ENCODE measurements around the gene PNPLA5. TPM values are rescaled to one million over a fixed set of nuclear protein-coding genes. Genes with fewer than 3 reads are reported as not detected.
"Not testable (repeated sequence)": the region's sequence is repeated elsewhere in the genome, so short reads cannot be mapped to it uniquely, and the experiment has no call there.

PNPLA5 gene
- total RNA-seq, 8 experiments from 2014 or later, result 0.09 to 0.33 (median 0.18) TPM; not detected in 2

- ATAC-seq (replicated peaks in 6 of 8), result peak in 7 of 8 experiments; percentile 2 to 68 (median 21)
- Histone ChIP-seq H3K4me3 (no peak overlapping the region), H3K4me1 (replicated peaks in 1 of 2) (peaks cover 7 to 11% of the 10 kb centered on the region in 2 donors), H3K27ac (no peak overlapping the region)
- 0 to 33% (median 13%) methylated on average over 1 to 2 of the region's 4 CpGs; no CpG with 5 or more reads in 5 of the 10 experiments for WGBS, 10 experiments
- in situ Hi-C loops (cut with MboI; ENCODE audit: low pct_unique_long_range_greater_than_20kb in 2 of 9, low sequenced_read_pairs in 9 of 9, unreplicated experiment in 9 of 9), result no loop called here
Measured at GRCh38 chr22:43921370-43921769, 29.6 kb upstream of the PNPLA5 start.

- Histone ChIP-seq H3K27ac (no peak overlapping the region), H3K4me3 (no peak overlapping the region), H3K4me1 (replicated peaks in 1 of 2) (peaks cover 7% of the 10 kb centered on the region in 2 donors)
- no peak for ATAC-seq (replicated peaks in 6 of 8)
- in situ Hi-C loops (cut with MboI; ENCODE audit: low pct_unique_long_range_greater_than_20kb in 2 of 9, low sequenced_read_pairs in 9 of 9, unreplicated experiment in 9 of 9), result no loop called here
- 40 to 89% (median 71%) methylated on average over 2 to 12 of the region's 16 CpGs; no CpG with 5 or more reads in 1 of the 10 experiments for WGBS, 10 experiments
Measured at GRCh38 chr22:43919106-43919973, 27.5 kb upstream of the PNPLA5 start.

GRCh38 chr22:43917521-43917920 lies 25.7 kb upstream of the PNPLA5 start:
- WGBS, 10 experiments, result 85 to 94% (median 90%) methylated on average over 2 to 4 of the region's 6 CpGs; no CpG with 5 or more reads in 6 of the 10 experiments
- Histone ChIP-seq H3K4me1 (replicated peaks in 1 of 2) (peaks cover 4 to 7% of the 10 kb centered on the region in 2 donors), H3K27ac (no peak overlapping the region), H3K4me3 (no peak overlapping the region)
- ATAC-seq (replicated peaks in 6 of 8), result no peak
- in situ Hi-C loops (cut with MboI; ENCODE audit: low pct_unique_long_range_greater_than_20kb in 2 of 9, low sequenced_read_pairs in 9 of 9, unreplicated experiment in 9 of 9), result no loop called here

- Histone ChIP-seq H3K4me3 (no peak overlapping the region), H3K27ac (no peak overlapping the region), H3K4me1 (replicated peaks in 1 of 2) (peaks cover 0 to 3% of the 10 kb centered on the region in 2 donors)
- WGBS, 10 experiments, result 0 to 71% (median 20%) methylated on average over 1 to 3 of the region's 4 CpGs; no CpG with 5 or more reads in 5 of the 10 experiments
- in situ Hi-C loops (cut with MboI; ENCODE audit: low pct_unique_long_range_greater_than_20kb in 2 of 9, low sequenced_read_pairs in 9 of 9, unreplicated experiment in 9 of 9), result no loop called here
- ATAC-seq (replicated peaks in 6 of 8), result no peak
Measured at GRCh38 chr22:43911351-43911750, 19.5 kb upstream of the PNPLA5 start.

GRCh38 chr22:43910178-43910695 lies 18.4 kb upstream of the PNPLA5 start:
- ATAC-seq (replicated peaks in 6 of 8), result no peak
- in situ Hi-C loops (cut with MboI; ENCODE audit: low pct_unique_long_range_greater_than_20kb in 2 of 9, low sequenced_read_pairs in 9 of 9, unreplicated experiment in 9 of 9), result no loop called here
- no peak overlapping the region for H3K4me3 ChIP-seq
- no peak overlapping the region for H3K27ac ChIP-seq
- WGBS, 10 experiments, result 0 to 71% (median 0%) methylated on average over 1 to 4 of the region's 6 CpGs; no CpG with 5 or more reads in 7 of the 10 experiments
- H3K4me1 ChIP-seq (replicated peaks in 1 of 2), result peaks cover 6 to 7% of the 10 kb centered on the region in 2 donors

- no peak overlapping the region for H3K27ac ChIP-seq
- H3K4me3 ChIP-seq, result no peak overlapping the region
- ATAC-seq (replicated peaks in 6 of 8), result no peak
- in situ Hi-C loops (cut with MboI; ENCODE audit: low pct_unique_long_range_greater_than_20kb in 2 of 9, low sequenced_read_pairs in 9 of 9, unreplicated experiment in 9 of 9), result no loop called here
- WGBS, 10 experiments, result no CpG with 5 or more reads among the region's 1 CpG
- H3K4me1 ChIP-seq (replicated peaks in 1 of 2), result peaks cover 6 to 7% of the 10 kb centered on the region in 2 donors
Measured at GRCh38 chr22:43909708-43910107, 17.9 kb upstream of the PNPLA5 start.

- H3K27ac ChIP-seq, result no peak overlapping the region
- ATAC-seq (replicated peaks in 6 of 8), result peak in 1 of 8 experiments; percentile 21
- 0 to 66% (median 20%) methylated on average over 1 to 6 of the region's 7 CpGs; no CpG with 5 or more reads in 3 of the 10 experiments for WGBS, 10 experiments
- in situ Hi-C loops (cut with MboI; ENCODE audit: low pct_unique_long_range_greater_than_20kb in 2 of 9, low sequenced_read_pairs in 9 of 9, unreplicated experiment in 9 of 9), result no loop called here
- peaks cover 4 to 6% of the 10 kb centered on the region in 2 donors for H3K4me1 ChIP-seq (replicated peaks in 1 of 2)
- H3K4me3 ChIP-seq, result no peak overlapping the region
Measured at GRCh38 chr22:43905681-43906080, 13.9 kb upstream of the PNPLA5 start.

GRCh38 chr22:43904412-43904811 lies 12.6 kb upstream of the PNPLA5 start:
- WGBS, 10 experiments, result no CpG with 5 or more reads among the region's 12 CpGs
- H3K27ac ChIP-seq; H3K4me3 ChIP-seq; H3K4me1 ChIP-seq (replicated peaks in 1 of 2); ATAC-seq (replicated peaks in 6 of 8); in situ Hi-C loops (cut with MboI; ENCODE audit: low pct_unique_long_range_greater_than_20kb in 2 of 9, low sequenced_read_pairs in 9 of 9, unreplicated experiment in 9 of 9): not testable (repeated sequence)

GRCh38 chr22:43903033-43903432 lies 11.2 kb upstream of the PNPLA5 start:
- H3K4me3 ChIP-seq; H3K27ac ChIP-seq; in situ Hi-C loops (cut with MboI; ENCODE audit: low pct_unique_long_range_greater_than_20kb in 2 of 9, low sequenced_read_pairs in 9 of 9, unreplicated experiment in 9 of 9): not testable (repeated sequence)
- ATAC-seq (replicated peaks in 6 of 8), result peak in 1 of 8 experiments; percentile 16
- 27 to 73% (median 67%) methylated on average over 1 to 6 of the region's 12 CpGs; no CpG with 5 or more reads in 5 of the 10 experiments for WGBS, 10 experiments
- H3K4me1 ChIP-seq (replicated peaks in 1 of 2), result peaks cover 7 to 11% of the 10 kb centered on the region in 2 donors

GRCh38 chr22:43901976-43902643 lies 10.3 kb upstream of the PNPLA5 start:
- Histone ChIP-seq H3K4me1 (replicated peaks in 1 of 2) (peaks cover 8 to 14% of the 10 kb centered on the region in 2 donors), H3K27ac (no peak overlapping the region), H3K4me3 (no peak overlapping the region)
- in situ Hi-C loops (cut with MboI; ENCODE audit: low pct_unique_long_range_greater_than_20kb in 2 of 9, low sequenced_read_pairs in 9 of 9, unreplicated experiment in 9 of 9), result no loop called here
- ATAC-seq (replicated peaks in 6 of 8), result peak in 1 of 8 experiments; percentile 91
- WGBS, 10 experiments, result 0 to 61% (median 22%) methylated on average over 1 to 5 of the region's 5 CpGs; no CpG with 5 or more reads in 1 of the 10 experiments

- Histone ChIP-seq H3K4me3 (no peak overlapping the region), H3K27ac (no peak overlapping the region), H3K4me1 (replicated peaks in 1 of 2) (peaks cover 4 to 7% of the 10 kb centered on the region in 2 donors)
- ATAC-seq (replicated peaks in 6 of 8), result no peak
- in situ Hi-C loops (cut with MboI; ENCODE audit: low pct_unique_long_range_greater_than_20kb in 2 of 9, low sequenced_read_pairs in 9 of 9, unreplicated experiment in 9 of 9), result no loop called here
- 18 to 83% (median 46%) methylated on average over 1 to 7 of the region's 7 CpGs; no CpG with 5 or more reads in 5 of the 10 experiments for WGBS, 10 experiments
Measured at GRCh38 chr22:43900206-43900605, 8.4 kb upstream of the PNPLA5 start.

GRCh38 chr22:43897751-43898261 lies 6.0 kb upstream of the PNPLA5 start:
- Histone ChIP-seq H3K4me3 (no peak overlapping the region), H3K27ac (no peak overlapping the region), H3K4me1 (replicated peaks in 1 of 2) (peaks cover 4 to 7% of the 10 kb centered on the region in 2 donors)
- WGBS, 10 experiments, result 28 to 100% (median 69%) methylated on average over 1 to 3 of the region's 12 CpGs; no CpG with 5 or more reads in 3 of the 10 experiments
- peak in 7 of 8 experiments; percentile 40 to 96 (median 86) for ATAC-seq (replicated peaks in 6 of 8)
- in situ Hi-C loops (cut with MboI; ENCODE audit: low pct_unique_long_range_greater_than_20kb in 2 of 9, low sequenced_read_pairs in 9 of 9, unreplicated experiment in 9 of 9), result no loop called here

Data from motor neuron (in vitro differentiated cells).